GM19397 (cell line): ENCODE data around the gene TBCD.
"Not testable (repeated sequence)": the region's sequence is repeated elsewhere in the genome, so short reads cannot be mapped to it uniquely, and the experiment has no call there.

Source experiments
- ATAC-seq: cut with Tn5 transposase; IDR thresholded peaks from one replicate; pipeline ENCODE4 v1.9.1; 2021; ENCODE audit warnings: mild to moderate bottlenecking, moderate library complexity; ENCODE audit not compliant: unreplicated experiment

TBCD gene

GRCh38 chr17:82756166-82756565, 4.3 kb downstream of the TBCD start:
- ATAC-seq: no peak

GRCh38 chr17:82765371-82765770, 13.5 kb downstream of the TBCD start:
- no peak for ATAC-seq

GRCh38 chr17:82767041-82767754, 15.3 kb downstream of the TBCD start:
- no peak for ATAC-seq

GRCh38 chr17:82769041-82769440, 17.2 kb downstream of the TBCD start:
- no peak for ATAC-seq

- ATAC-seq: no peak
These were observed 20.2 kb downstream of the TBCD start for GRCh38 chr17:82772026-82772425.

GRCh38 chr17:82774456-82774855, 22.6 kb downstream of the TBCD start:
- ATAC-seq: not testable (repeated sequence)

- ATAC-seq: no peak
These were observed 23.3 kb downstream of the TBCD start for GRCh38 chr17:82775001-82775823.

GRCh38 chr17:82776454-82776853, 24.6 kb downstream of the TBCD start:
- no peak for ATAC-seq

GRCh38 chr17:82777778-82778375, 26.0 kb downstream of the TBCD start:
- ATAC-seq: not testable (repeated sequence)

- ATAC-seq: no peak
These were observed 27.7 kb downstream of the TBCD start for GRCh38 chr17:82779541-82779940.

- ATAC-seq: no peak
These were observed 28.3 kb downstream of the TBCD start for GRCh38 chr17:82780195-82780594.

- no peak for ATAC-seq
These were observed 29.4 kb downstream of the TBCD start for GRCh38 chr17:82780971-82781893.

GRCh38 chr17:82781894-82782274, 30.0 kb downstream of the TBCD start:
- peak; percentile 75 for ATAC-seq

- ATAC-seq: no peak
These were observed 30.9 kb downstream of the TBCD start for GRCh38 chr17:82782657-82783207.

GRCh38 chr17:82783498-82783897, 31.6 kb downstream of the TBCD start:
- ATAC-seq: no peak

GRCh38 chr17:82785581-82785980, 33.7 kb downstream of the TBCD start:
- ATAC-seq: not testable (repeated sequence)

- no peak for ATAC-seq
These were observed 34.6 kb downstream of the TBCD start for GRCh38 chr17:82786427-82786826.

- no peak for ATAC-seq
These were observed 35.4 kb downstream of the TBCD start for GRCh38 chr17:82787081-82787848.

- ATAC-seq: no peak
These were observed 36.5 kb downstream of the TBCD start for GRCh38 chr17:82788206-82789001.
